Heart left ventricle (tissue), 13 donors: Measurements from ENCODE around the gene CPNE4.

ENCODE experiments used
- CTCF ChIP-seq, 12 donors: fragments of 200-600 bp; sonication (generic) in 4 of 12; IDR thresholded peaks; one replicate each; pipeline versions ENCODE4 v1.5.0 to v1.8.0; 2018 to 2022; ENCODE audit warnings: antibody characterized with exemption in 12 of 12, mild to moderate bottlenecking in 5 of 12
- POLR2A ChIP-seq, 2 donors: fragments of 450-650 bp; IDR thresholded peaks; one replicate each; pipeline ENCODE4 v1.6.1; 2017; ENCODE audit warnings: antibody characterized with exemption in 2 of 2, mild to moderate bottlenecking in 2 of 2, moderate library complexity in 2 of 2
- donor health status: ischemic (EF 13 %, LVEDD 7.1; RV severe dilation, severe dysfunction).
- donor health status: DM: no; HTN: yes; CAD: no.
- donor health status: DM: no; HTN: no; CAD: no.
- donor health status: ischemic (EF 25% LVEDD 6.9; RV normal size, moderate dysfunction).
- donor health status: ischemic (EF 25% LVEDD 5.7; RV mildly dilated, moderate dysfunction).
- donor health status: ischemic (EF 35%, LVEDD 5.7; RV mildly dilated, moderate dysfunction).
- donor health status: nonischemic (EF 11% LVEDD 7.7; RV severe dilation, severe dysfunction).
- donor health status: DM: yes; HTN: yes; CAD: no.
- donor health status: PGD.
- donor health status: ischemic (EF 29% LVEDD 5.4; RV normal size, mild dysfunction).
- donor health status: nonischemic (EF 23%, LVEDD 6.1; RV moderate dilation, normal function).

DNA sequence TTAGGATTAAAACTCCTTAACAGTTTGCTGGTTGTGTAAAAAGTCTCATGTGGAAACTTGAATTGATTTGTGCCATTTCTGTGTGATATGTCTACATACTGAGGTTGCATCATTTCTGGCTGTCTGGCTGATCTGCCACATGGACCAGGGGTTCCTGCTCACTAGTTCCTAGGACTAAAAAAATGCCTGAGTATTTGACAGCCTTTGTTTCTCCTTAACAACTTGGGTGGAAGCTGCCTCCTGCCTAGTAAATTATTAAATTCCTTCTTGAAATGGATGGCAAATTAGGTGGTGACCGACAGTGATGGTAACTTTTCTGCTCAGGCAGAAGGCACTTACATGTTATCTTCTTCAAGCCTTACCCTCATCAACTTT lies 305.2 kb downstream of the CPNE4 start:
- TF ChIP-seq CTCF (IDR thresholded peaks at IDR 0.05) (no peak), POLR2A (IDR thresholded peaks at IDR 0.05) (no peak)
